ENCODE measurements around the gene MED25.

Gene MED25

GRCh38 chr19:49799271-49799797, 18.8 kb upstream of the MED25 start:
- no peak for DNase-seq (ENCODE audit: low spot score)

- no peak for DNase-seq (ENCODE audit: low spot score)
These were observed 18.2 kb upstream of the MED25 start for GRCh38 chr19:49799798-49800376.

GRCh38 chr19:49800771-49801170, 17.3 kb upstream of the MED25 start:
- DNase-seq (ENCODE audit: low spot score): no peak

GRCh38 chr19:49801401-49801888, 16.6 kb upstream of the MED25 start:
- no peak for DNase-seq (ENCODE audit: low spot score)

GRCh38 chr19:49801966-49802661, 16.0 kb upstream of the MED25 start:
- DNase-seq (ENCODE audit: low spot score): peak; percentile 76

- no peak for DNase-seq (ENCODE audit: low spot score)
These were observed 15.1 kb upstream of the MED25 start for GRCh38 chr19:49802836-49803528.

- DNase-seq (ENCODE audit: low spot score): no peak
These were observed 14.6 kb upstream of the MED25 start for GRCh38 chr19:49803529-49803856.

- no peak for DNase-seq (ENCODE audit: low spot score)
These were observed 12.1 kb upstream of the MED25 start for GRCh38 chr19:49805822-49806619.

GRCh38 chr19:49806620-49806959, 11.5 kb upstream of the MED25 start:
- DNase-seq (ENCODE audit: low spot score): no peak

- no peak for DNase-seq (ENCODE audit: low spot score)
These were observed 10.8 kb upstream of the MED25 start for GRCh38 chr19:49807058-49807903.

- no peak for DNase-seq (ENCODE audit: low spot score)
These were observed 10.0 kb upstream of the MED25 start for GRCh38 chr19:49807904-49808675.

- peak; percentile 69 for DNase-seq (ENCODE audit: low spot score)
These were observed 9.4 kb upstream of the MED25 start for GRCh38 chr19:49808711-49809159.

- DNase-seq (ENCODE audit: low spot score): peak; percentile 59
These were observed 8.7 kb upstream of the MED25 start for GRCh38 chr19:49809160-49809940.

- no peak for DNase-seq (ENCODE audit: low spot score)
These were observed 8.1 kb upstream of the MED25 start for GRCh38 chr19:49809941-49810389.

- DNase-seq (ENCODE audit: low spot score): no peak
These were observed 6.8 kb upstream of the MED25 start for GRCh38 chr19:49811328-49811727.

- no peak for DNase-seq (ENCODE audit: low spot score)
These were observed 5.6 kb upstream of the MED25 start for GRCh38 chr19:49812452-49812996.

- DNase-seq (ENCODE audit: low spot score): peak; percentile 98
These were observed 4.9 kb upstream of the MED25 start, which contains the start of gene FUZ for GRCh38 chr19:49812997-49813861. Gene FUZ, minus strand, starts transcription at chr19:49813292. Its CDS starts 186 bp downstream, at chr19:49813106.

GRCh38 chr19:49814010-49814409, 4.1 kb upstream of the MED25 start:
- no peak for DNase-seq (ENCODE audit: low spot score)
